Ishikawa (cell line): ENCODE measurements around the gene PRR20C.
"Not testable (repeated sequence)": the region's sequence is repeated elsewhere in the genome, so short reads cannot be mapped to it uniquely, and the experiment has no call there.

Experiments
- CEBPB ChIP-seq: IDR thresholded peaks from 2 replicates; pipeline ENCODE4 v1.6.1; 2012
- CREB1 ChIP-seq: IDR thresholded peaks from 2 replicates; pipeline ENCODE4 v1.6.1; 2012; ENCODE audit warnings: low read depth
- EGR1 ChIP-seq: IDR thresholded peaks from 2 replicates; pipeline ENCODE4 v1.6.1; 2012
- EP300 ChIP-seq: IDR thresholded peaks from 2 replicates; pipeline ENCODE4 v1.6.1; 2012; ENCODE audit warnings: borderline replicate concordance
- FOXM1 ChIP-seq: IDR thresholded peaks from 2 replicates; pipeline ENCODE4 v1.6.1; 2012; ENCODE audit warnings: low read depth, borderline replicate concordance
- NFIC ChIP-seq: IDR thresholded peaks from 2 replicates; pipeline ENCODE4 v1.6.1; 2012
- RAD21 ChIP-seq: IDR thresholded peaks from 2 replicates; pipeline ENCODE4 v1.6.1; 2012; ENCODE audit warnings: low read depth
- TAF1 ChIP-seq: IDR thresholded peaks from 2 replicates; pipeline ENCODE4 v1.6.1; 2012; ENCODE audit warnings: low read depth, mild to moderate bottlenecking
- TCF12 ChIP-seq: IDR thresholded peaks from 2 replicates; pipeline ENCODE4 v1.6.1; 2012; ENCODE audit warnings: low read depth
- TEAD4 ChIP-seq: IDR thresholded peaks from 2 replicates; pipeline ENCODE4 v1.6.1; 2012
- YY1 ChIP-seq: IDR thresholded peaks from 2 replicates; pipeline ENCODE4 v1.6.1; 2012; ENCODE audit warnings: low read depth
- ZBTB7A ChIP-seq: IDR thresholded peaks from 2 replicates; pipeline ENCODE4 v1.6.1; 2012; ENCODE audit warnings: low read depth
- TF ChIP-seq, protein P1 (sequence below): IDR thresholded peaks from 2 replicates; pipeline ENCODE4 v1.6.1; 2012
- TF ChIP-seq, protein P2 (sequence below): IDR thresholded peaks from 2 replicates; pipeline ENCODE4 v1.6.1; 2012
- TF ChIP-seq, protein P3 (sequence below): IDR thresholded peaks from 2 replicates; pipeline ENCODE4 v1.6.1; 2012; ENCODE audit warnings: low read depth, mild to moderate bottlenecking

The PRR20C gene

GRCh38 chr13:57138988-57139387 lies 14.9 kb upstream of the PRR20C start:
- no peak for TF ChIP-seq NFIC

DNA sequence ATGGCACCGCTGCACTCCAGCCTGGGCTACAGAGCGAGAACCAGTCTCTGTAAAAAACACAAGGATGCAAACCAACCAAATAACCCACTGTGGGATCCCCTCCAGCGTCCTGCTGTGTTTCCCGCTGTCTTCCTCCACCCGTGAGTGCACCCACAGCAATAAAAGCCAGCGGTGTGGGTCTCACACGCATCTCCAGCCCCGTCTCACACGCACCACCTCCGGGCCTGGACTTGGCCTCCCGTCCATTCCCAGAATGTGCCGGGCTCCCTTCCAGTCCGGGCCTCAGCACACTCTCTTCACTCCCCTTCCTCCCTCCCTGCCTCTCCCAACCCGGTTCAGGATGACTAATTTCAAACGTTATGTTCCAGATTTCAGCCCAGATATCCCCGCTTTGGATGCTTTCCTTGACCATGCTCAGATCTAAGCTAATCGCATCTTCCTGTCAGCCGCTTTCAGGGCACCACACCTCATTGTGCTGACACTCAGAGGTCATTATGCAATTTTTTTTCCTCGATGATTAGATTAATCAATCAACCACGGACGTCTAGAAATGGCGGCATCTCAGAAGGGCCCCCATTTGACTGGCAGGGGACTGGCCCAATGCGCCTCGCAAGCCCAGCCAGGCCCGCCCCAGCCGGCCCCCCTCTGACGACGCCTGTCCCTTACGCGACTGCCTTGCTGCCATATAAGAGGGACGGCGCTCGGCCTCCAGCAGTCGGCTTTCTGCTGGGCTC lies 13.5 kb upstream of the PRR20C start, which contains the start of gene PRR20A:
PRR20A (plus strand) TSS at position 684 of the 734 bp plus-strand sequence. CDS start 387 bp downstream, outside the sequence.
- TF ChIP-seq, protein P1, sequence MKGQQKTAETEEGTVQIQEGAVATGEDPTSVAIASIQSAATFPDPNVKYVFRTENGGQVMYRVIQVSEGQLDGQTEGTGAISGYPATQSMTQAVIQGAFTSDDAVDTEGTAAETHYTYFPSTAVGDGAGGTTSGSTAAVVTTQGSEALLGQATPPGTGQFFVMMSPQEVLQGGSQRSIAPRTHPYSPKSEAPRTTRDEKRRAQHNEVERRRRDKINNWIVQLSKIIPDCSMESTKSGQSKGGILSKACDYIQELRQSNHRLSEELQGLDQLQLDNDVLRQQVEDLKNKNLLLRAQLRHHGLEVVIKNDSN: not testable (repeated sequence)
- not testable (repeated sequence) for TF ChIP-seq FOXM1, EGR1

DNA sequence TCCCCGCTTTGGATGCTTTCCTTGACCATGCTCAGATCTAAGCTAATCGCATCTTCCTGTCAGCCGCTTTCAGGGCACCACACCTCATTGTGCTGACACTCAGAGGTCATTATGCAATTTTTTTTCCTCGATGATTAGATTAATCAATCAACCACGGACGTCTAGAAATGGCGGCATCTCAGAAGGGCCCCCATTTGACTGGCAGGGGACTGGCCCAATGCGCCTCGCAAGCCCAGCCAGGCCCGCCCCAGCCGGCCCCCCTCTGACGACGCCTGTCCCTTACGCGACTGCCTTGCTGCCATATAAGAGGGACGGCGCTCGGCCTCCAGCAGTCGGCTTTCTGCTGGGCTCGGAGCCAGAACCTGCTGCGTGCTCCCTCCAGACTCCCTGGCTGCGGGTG lies 6.7 kb upstream of the PRR20C start, which contains the start of gene PRR20B:
PRR20B (plus strand) TSS at position 301 of the 400 bp plus-strand sequence. CDS start 387 bp downstream, outside the sequence.
- not testable (repeated sequence) for TF ChIP-seq CREB1, TCF12
- TF ChIP-seq, protein P2, sequence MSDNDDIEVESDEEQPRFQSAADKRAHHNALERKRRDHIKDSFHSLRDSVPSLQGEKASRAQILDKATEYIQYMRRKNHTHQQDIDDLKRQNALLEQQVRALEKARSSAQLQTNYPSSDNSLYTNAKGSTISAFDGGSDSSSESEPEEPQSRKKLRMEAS: not testable (repeated sequence)

- TF ChIP-seq EGR1, CREB1, NFIC: not testable (repeated sequence)
Observed at GRCh38 chr13:57160332-57160731, 6.5 kb downstream of the PRR20C start, which contains the start of gene PRR20D. PRR20D (plus strand) TSS chr13:57160632; CDS start chr13:57161019, 387 bp downstream.

DNA sequence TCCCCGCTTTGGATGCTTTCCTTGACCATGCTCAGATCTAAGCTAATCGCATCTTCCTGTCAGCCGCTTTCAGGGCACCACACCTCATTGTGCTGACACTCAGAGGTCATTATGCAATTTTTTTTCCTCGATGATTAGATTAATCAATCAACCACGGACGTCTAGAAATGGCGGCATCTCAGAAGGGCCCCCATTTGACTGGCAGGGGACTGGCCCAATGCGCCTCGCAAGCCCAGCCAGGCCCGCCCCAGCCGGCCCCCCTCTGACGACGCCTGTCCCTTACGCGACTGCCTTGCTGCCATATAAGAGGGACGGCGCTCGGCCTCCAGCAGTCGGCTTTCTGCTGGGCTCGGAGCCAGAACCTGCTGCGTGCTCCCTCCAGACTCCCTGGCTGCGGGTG lies 13.0 kb downstream of the PRR20C start, which contains the start of gene PRR20E:
PRR20E (plus strand) TSS at position 301 of the 400 bp plus-strand sequence. CDS start 387 bp downstream, outside the sequence.
- not testable (repeated sequence) for TF ChIP-seq TEAD4
- TF ChIP-seq, protein P1: not testable (repeated sequence)
- TF ChIP-seq, protein P3, sequence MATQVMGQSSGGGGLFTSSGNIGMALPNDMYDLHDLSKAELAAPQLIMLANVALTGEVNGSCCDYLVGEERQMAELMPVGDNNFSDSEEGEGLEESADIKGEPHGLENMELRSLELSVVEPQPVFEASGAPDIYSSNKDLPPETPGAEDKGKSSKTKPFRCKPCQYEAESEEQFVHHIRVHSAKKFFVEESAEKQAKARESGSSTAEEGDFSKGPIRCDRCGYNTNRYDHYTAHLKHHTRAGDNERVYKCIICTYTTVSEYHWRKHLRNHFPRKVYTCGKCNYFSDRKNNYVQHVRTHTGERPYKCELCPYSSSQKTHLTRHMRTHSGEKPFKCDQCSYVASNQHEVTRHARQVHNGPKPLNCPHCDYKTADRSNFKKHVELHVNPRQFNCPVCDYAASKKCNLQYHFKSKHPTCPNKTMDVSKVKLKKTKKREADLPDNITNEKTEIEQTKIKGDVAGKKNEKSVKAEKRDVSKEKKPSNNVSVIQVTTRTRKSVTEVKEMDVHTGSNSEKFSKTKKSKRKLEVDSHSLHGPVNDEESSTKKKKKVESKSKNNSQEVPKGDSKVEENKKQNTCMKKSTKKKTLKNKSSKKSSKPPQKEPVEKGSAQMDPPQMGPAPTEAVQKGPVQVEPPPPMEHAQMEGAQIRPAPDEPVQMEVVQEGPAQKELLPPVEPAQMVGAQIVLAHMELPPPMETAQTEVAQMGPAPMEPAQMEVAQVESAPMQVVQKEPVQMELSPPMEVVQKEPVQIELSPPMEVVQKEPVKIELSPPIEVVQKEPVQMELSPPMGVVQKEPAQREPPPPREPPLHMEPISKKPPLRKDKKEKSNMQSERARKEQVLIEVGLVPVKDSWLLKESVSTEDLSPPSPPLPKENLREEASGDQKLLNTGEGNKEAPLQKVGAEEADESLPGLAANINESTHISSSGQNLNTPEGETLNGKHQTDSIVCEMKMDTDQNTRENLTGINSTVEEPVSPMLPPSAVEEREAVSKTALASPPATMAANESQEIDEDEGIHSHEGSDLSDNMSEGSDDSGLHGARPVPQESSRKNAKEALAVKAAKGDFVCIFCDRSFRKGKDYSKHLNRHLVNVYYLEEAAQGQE: not testable (repeated sequence)

- TF ChIP-seq, protein P1: no peak
- TF ChIP-seq ZBTB7A: no peak
- TF ChIP-seq TEAD4: no peak
- TF ChIP-seq EP300: no peak
- TF ChIP-seq, protein P3: no peak
- TF ChIP-seq CREB1: no peak
- TF ChIP-seq TCF12: no peak
- TF ChIP-seq TAF1: no peak
- no peak for TF ChIP-seq YY1
- TF ChIP-seq RAD21: no peak
- TF ChIP-seq, protein P2: no peak
- TF ChIP-seq CEBPB: no peak
- no peak for TF ChIP-seq EGR1
- TF ChIP-seq NFIC: no peak
- TF ChIP-seq FOXM1: no peak
Observed at GRCh38 chr13:57191667-57192066, 37.8 kb downstream of the PRR20C start.
